Measurements from ENCODE around the gene CENPF.
"Not testable (repeated sequence)": the region's sequence is repeated elsewhere in the genome, so short reads cannot be mapped to it uniquely, and the experiment has no call there.

The CENPF gene

DNA sequence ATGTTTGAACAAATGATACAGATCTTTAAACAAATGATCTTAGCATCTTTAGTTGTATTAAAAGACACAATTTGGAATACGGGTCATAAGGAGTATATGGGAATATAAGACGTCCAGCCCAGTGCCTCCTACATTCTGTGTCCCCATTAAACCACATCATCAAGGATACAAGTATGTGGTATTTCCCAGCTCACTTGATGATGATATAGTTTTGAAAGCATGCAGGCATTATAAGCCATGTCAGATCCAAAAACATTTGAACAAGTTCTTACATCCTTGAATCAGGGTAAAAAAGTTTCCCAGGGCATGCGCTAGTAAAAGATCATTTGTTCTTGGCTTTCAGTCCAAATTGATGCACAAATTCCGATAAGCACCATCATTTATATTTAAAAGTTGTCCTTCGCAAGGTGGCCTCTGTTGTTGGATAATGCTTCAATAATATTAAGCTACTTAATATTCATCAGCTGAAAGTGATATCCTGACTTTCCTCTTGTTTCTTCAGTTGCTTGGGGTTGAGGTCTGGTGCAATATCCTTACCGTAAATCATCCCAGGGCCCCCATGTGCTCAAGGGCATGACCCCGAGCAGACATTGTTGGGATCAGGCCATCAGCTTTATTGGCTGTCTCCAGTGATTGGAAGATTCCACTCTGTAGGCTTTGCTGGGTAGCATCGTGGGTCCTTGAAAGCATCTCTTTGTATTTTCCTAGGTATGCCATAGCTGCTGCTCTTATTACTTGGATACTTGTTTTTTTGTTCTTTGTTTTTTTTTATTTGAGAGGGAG is 61.8 kb downstream of the CENPF start:
- no peak for DNase-seq

DNA sequence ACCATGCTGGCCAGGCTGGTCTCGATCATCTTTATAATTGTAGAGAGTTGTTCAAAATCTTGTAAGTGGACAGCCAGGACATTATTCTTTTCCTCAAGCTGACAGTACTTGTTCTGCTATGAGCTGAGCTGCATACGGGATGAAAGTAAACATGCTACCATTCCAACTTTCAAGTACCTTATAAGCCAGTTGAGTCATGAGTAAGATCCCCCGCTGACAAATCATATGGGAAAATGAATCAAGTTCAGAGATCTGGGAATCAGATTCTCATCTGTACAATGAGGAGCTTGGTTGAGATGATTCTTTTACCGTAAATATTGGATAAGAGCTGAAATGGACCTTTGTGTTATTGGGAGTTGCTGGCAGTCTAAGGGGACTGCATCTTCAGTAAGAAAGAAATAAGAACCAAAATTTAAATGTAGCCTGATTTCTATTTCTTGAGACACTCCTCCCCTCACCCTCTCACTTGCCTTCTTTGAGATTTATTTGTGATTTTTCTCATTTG is 62.7 kb downstream of the CENPF start:
- no peak for DNase-seq

DNA sequence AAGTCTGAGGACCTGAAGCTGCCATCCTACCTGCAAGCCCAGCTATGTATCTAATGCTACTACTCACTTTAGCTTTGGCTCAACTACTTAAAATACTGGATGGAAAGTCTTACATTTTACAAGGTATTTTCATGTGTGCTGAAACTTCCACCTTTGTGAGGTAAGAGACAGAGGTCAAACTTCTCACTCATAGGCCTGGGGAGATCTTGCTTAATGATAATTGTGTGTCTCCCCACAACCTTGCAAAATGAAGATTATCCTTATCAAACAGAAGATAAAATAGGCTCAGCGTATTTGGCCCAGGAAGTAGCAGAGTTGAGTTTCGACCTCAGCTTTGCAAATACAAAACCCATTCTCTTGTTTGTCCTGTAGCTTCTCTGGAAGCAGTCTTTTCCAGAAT is 63.7 kb downstream of the CENPF start:
- DNase-seq = no peak

DNA sequence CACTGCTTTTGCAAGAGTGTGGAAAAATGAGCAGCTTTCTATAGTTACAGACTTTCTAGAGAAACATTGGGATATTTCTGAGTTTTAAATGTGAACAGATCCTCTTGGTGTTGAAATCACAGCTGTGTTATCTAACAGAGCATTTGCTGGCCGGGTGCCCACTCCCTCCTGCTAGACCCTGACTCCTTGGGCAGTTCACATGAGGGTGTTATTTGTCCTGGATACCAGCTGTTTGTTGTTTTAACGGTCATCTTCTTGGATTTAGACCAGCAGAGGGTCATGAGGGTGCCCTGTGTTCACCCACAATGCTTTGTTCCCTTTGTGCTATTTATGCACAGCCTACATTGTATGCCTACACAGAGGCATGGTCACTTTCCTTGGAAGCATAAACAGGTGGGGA is 67.1 kb downstream of the CENPF start:
- DNase-seq = no peak

DNA sequence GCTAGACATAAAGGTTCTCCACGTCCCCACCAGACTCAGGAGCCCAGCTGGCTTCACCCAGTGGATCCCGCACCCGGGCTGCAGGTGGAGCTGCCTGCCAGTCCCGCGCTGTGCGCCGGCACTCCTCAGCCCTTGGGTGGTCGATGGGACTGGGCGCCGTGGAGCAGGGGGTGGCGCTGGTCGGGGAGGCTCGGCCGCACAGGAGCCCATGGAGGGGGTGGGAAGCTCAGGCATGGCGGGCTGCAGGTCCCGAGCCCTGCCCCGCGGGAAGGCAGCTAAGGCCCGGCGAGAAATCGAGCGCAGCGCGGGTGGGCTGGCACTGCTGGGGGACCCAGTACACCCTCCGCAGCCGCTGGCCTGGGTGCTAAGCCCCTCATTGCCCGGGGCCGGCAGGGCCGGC is 70.0 kb downstream of the CENPF start:
- DNase-seq = not testable (repeated sequence)

DNA sequence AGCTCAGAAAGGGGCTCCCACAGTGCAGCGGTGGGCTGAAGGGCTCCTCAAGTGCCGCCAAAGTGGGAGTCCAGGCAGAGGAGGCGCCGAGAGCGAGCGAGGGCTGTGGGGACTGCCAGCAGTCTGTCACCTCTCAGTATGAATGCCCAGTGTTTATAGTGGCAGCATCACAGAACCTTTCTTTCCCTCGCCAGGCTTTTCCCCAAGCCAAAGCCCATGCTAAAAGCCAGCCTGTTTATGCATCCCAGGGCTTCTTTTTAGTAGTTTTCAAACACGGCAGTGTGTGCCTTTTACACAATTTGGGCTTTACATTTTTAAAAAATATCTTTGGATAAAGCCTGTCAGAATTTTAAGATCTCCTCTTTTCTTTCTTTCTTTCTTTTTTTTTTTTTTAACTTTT is 70.6 kb downstream of the CENPF start:
- DNase-seq = no peak

DNA sequence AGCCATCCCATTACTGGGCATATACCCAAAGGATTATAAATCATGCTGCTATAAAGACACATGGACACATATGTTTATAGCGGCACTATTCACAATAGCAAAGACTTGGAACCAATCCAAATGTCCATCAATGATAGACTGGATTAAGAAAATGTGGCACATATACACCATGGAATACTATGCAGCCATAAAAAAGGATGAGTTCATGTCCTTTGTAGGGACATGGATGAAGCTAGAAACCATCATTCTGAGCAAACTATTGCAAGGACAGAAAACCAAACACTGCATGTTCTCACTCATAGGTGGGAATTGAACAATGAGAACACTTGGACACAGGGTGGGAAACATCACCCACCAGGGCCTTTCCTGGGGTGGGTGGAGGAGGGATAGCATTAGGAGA is 72.5 kb downstream of the CENPF start:
- not testable (repeated sequence) for DNase-seq

DNA sequence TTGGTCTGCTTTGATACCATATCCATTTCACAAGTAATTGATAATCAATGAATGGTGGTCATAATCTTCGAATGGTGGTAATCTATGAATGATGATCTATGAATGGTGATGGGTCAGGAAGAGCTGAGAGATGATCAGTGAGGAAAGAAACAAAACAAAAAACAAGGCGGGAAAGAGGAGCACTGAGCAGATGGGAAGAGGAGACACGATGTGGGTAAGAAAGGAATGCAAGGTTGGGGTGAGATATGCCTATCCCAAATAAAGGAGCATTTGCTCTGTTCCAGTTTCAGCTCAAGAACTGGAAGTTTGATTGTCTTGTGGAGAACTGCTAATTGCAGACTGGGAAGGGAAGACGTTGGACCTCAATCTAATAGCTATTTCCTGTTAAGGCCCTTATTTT is 73.8 kb downstream of the CENPF start:
- DNase-seq = no peak

DNA sequence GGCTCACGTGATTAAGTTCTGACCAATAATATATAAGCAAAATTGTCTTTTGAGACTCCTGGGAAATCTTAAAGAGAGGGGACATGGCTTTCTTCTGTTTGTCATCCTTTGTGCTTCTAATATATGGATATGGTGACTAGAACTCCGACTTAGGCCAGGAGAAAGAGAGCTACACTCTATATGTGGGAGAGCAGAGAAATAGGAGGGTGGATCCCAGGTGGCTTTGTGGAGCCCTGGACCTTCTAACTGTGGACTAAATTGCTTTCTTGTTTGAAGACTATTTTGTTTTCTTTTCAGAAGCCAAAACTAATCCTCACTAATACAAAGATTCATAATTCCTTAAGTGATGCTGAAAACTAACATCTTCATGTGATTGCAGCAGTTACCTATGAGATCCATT is 75.0 kb downstream of the CENPF start:
- no peak for DNase-seq

DNA sequence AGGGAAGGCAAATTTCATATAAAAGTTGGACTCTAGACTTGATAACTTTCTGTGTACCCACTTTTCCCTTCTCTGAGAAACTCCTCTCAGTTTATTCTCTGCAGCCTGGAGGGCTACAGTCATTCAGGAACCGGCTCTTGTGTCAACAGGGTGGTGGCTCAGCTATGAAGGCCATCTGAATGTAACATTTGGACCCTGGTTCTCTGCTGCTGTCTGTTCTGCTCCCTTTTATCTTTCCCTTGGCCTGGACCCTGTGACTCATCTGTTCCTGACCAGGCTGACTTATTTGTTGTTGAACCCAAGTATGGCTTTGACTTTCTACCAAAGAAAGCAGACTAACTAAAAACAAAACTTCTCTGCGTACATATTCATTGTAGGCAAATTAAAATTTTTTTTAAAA is 75.4 kb downstream of the CENPF start:
- no peak for DNase-seq

DNA sequence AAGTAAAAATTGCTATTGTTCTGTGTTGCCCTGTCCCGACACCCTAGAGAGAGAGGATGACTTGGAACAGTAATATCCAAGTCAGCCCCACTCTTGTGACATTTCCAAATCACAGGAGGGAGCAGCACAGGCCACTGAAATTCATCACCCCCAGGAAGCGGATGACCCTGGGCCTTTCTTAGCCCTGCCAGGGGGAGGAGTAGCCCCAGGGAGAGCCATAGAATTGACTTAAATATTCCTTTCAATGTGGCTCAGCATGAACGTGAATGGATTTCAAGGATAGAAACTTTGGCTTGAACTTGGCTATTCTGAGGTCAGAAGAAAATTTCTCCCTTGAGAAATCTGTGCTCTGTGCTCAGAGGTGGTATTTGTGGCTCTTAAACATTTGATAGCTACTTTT is 80.6 kb downstream of the CENPF start:
- DNase-seq = no peak

DNA sequence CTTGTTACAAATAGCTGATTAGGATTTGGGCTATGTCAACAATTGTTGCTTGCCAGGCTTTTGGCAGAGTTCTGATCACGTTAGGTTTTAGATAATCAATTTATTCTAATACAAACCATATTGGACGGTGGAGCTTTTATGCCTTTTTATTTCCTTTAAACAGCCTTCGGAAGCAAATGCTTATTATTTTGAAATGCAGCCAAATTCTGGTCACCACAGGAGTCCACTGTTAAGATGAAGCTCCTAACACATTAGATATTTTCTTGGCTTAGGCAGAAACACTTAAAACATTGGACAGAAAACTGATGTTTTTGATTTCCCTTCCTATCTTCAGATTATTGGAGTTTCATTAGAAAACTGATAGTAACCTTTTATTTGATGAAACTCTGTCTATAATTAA is 82.9 kb downstream of the CENPF start:
- no peak for DNase-seq

DNA sequence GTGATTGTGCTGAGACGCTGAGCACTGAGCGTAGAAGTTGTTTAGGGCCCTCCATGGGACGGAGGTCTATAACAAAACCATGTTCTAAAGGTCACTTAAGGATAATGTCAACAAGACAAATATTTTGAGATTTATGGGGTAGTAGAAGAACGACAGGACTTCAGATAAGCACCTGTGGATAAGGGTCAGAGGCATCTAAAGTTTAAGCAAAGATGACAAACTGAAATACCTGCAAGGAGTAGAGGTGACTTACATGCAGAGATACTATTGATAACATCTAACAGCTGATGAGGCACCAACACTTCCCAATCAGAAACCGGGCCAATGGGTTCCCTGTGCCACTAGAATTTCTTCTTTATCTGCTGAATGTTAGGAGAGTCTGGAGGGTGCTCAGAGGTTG is 83.5 kb downstream of the CENPF start:
- DNase-seq = no peak

DNA sequence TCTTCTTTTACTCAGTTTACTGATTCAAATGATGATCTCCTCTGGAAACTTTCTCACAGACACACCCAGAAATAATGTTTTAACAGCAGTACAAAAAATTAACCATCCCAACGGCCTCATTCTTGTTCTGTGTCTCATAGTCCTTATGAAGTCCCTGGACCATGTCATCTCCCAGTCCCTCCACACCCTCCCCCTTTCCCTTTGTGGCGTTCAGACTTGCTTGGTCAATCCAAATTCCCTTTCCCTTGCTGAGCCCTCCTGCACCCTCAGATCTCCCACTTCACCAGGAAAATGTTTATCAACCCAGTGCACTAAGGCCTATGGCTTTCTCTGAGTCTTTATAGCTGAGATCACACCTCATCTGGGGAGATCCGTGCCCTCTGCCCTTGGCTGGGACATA is 85.9 kb downstream of the CENPF start:
- no peak for DNase-seq

DNA sequence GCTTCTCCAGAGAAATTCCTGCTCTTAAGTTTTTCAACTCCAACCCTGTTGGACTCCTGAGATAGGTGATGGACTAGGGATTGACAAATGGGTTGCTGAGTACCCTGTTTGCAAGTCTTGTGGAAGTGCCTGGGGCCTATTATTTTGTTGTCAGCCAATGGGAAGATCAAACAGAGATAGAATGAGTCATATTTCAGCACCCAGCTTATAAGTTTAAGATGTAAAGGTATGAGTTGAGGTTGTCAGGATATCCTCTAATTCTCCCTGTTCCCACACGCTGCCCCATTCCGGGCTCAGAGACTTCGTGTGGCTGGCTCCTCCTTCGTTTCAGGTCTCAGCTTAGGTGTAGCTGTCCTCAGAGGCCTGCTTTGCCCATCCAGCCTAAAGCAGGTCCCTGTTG is 91.8 kb downstream of the CENPF start:
- no peak for DNase-seq

DNA sequence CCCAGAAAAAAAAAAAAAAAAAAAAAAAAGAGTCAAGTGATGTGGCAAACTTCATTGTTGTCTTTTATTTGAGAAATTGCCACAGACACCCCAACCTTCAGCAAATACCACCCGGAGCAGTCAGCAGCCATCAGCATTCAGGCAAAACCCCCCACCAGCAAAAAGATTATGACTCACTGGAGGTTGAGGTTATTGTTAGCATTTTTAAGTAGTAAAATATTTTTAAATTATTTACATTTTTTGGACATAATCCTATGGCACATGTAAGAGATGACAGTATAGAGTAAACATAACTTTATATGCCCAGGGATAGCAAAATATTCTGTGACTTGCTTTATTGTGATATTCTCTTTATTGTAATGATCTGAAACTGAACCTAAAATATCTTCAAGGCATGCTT is 95.6 kb downstream of the CENPF start:
- DNase-seq = no peak

DNA sequence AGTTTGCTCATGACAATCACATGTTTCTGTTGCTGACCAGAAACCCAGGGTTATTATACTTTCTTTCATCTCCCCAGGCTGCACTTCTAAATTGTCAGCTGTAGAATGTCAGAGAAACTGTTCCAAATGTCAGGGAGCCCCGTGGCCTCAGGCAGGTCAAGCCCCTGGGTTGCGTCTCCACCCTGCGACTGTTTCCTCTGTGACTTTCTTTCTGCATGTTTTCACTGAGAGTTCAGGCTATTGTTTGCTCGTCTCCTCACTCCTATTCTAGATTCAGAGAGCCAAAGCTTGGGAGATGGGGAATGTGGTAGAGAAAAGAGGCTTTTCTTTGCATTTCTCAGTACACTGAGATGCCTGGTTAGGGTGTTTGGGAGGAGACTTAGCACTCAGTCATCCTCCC is 97.4 kb downstream of the CENPF start:
- DNase-seq = no peak

DNA sequence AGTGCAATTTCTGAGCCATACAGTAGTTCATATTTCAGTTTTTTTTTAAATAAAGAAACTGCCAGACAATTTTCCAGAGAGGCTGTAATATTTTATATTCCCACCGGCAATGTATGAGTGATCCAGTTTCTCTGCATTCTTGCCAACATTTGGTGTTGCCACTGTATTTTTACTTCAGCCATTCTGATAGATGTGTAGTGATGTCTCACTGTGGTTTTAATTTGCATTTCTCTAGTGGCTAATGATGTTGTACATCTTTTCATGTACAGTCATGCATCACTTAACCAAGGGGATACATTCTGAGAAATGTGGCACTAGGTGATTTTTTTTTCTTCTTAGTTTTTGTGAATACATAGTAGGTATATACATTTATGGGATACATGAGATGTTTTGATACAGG is 99.6 kb downstream of the CENPF start:
- DNase-seq = no peak

DNA sequence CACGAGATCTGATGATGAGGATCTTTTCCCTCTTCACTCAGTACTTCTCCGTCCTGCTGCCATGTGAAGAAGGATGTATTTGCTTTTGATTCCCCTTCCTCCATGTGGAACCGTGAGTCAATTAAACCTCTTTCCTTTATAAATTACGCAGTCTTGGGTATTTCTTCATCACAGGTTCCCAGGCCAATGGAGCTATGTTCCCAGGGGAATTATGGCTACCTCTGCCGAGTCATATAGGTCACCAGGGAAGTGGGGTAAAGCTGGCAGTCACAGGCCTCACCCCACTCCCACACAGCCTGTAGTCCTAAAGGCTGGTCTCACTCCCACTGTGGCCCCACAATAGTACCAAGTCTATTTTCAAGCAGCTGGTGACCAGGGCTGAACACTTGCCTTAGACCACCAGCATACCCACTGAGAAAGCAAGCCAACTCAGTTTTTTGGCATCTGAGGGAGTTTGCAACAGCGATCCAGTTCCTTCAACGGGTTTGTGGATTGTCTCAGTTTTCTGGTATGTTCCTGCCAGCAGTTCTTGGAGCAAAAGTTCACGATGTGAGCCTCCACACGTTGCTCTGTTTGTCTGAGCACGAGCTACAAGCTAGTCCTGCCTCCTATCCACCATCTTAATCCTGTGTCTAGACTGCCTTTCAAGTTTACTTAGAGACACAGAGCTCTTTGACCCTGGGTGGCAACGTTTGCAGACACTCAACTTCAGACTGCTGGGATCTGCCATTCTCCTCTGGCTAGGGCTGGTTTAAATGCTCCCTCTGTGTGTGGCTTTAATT is 104.5 kb downstream of the CENPF start:
- no peak for DNase-seq

DNA sequence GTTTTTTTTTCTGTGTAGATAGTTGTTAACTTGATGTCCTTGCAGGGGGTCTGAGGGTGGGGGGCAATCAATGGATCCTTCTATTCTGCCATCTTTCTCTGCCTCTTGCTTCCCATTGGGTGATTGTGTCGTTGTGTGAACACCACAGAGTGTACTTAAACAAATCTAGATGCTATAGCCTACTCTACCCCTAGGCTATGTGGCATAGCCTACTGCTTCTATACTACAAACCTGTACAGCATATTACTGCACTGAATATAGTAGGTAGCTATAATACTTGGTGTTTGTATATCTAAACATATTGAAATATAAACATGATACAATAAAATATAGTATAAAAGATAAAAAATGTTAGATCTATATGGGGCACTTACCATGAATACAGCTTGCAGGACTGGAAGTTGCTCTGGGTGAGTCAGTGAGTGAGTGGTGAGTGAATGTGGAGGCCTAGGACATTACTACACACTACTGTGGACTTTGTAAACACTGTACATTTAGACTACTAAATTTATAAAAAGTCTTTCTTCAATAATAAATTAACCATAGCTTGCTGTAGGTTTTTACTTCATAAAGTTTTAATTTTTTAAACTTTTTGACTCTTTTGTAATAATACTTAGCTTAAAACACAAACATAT is 105.4 kb downstream of the CENPF start:
- DNase-seq = no peak

DNA sequence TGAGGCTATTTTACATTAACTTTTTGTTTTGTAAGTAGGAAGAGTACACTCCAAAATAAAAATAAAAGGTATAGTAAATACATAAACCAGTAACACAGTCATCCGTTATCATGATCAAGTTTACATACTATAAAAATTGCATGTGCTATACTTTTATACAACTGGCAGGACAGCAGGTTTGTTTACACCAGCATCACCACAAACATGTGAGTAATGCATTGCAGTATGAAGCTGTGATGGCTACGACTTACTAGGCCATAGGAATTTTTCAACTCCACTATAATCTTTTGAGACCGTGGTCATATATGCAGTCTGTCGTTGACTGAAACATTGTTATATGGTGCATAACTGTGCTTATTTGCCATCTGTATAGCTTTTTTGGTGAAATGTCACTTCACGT is 106.2 kb downstream of the CENPF start:
- no peak for DNase-seq

DNA sequence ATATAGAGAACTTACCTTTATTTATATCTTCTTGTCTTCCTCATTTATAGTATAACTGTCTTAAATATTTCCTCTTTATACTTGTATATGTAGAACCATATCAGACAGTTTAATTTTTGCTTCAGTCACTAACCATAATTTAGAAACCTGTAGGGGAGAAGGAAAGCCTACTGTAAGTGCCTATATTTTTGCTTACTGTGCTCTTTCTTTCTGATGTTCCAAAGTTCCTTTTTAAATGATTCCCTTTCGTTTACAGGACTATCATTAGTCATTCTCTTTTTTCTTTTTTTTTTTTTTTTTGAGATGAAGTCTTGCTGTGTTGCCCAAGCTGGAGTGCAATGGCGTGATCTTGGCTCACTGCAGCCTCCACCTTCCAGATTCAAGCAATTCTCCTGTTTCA is 109.7 kb downstream of the CENPF start:
- DNase-seq = no peak

Measured in NCI-H1417 treated with DMSO at 0.1 percent for 48 hours (cell line).